Epithelial cell of proximal tubule (primary cell): ENCODE measurements around the gene LUC7L2. TPM values are rescaled to one million over a fixed set of nuclear protein-coding genes. Genes with fewer than 3 reads are reported as not detected.

ENCODE experiments used
- DNase-seq: peaks from one replicate; pipeline ENCODE4 v3.0.0-alpha.2; 2011; ENCODE audit warnings: low read depth
- H3K4me3 ChIP-seq: 2 replicates; pipeline ENCODE4 v1.5.1; 2011; ENCODE audit warnings: low read depth, mild to moderate bottlenecking, low read length
- CTCF ChIP-seq: conservative IDR thresholded peaks from 2 replicates; pipeline ENCODE4 v1.5.1; 2012; ENCODE audit warnings: low read depth, mild to moderate bottlenecking, low read length
- total RNA-seq: library from RNA; depleted of rRNA; stranded (reverse); fragments of >200 nt; gene quantifications from 2 replicates; pipeline ENCODE4 v1.2.3, GENCODE V29; 2015

Gene LUC7L2
- total RNA-seq, 1 donor from 2014 or later: 56.0 TPM

DNA sequence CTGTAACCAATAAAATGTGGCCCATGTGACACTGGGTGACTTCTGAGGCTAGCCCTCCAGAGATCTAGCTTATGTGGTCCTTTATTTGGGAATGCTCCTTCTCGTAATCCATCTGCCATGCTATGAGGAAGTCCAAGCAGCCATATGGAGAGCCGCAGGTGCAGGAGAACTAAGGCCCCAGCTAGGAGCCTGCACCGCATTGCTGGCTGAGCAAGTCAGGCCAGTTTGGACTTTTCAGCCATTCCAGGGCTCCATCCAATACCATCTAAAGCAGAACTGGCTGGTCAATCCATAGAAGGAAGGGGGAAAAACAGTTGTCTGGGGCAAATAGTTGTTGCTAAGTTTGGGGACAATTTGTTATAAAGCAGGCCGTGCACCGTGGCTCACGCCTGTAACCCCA lies 91.2 kb downstream of the LUC7L2 start:
- no peak for TF ChIP-seq CTCF

GRCh38 chr7:139451638-139452037 lies 91.9 kb downstream of the LUC7L2 start:
- H3K4me3 ChIP-seq: no peak overlapping the region
- no peak for TF ChIP-seq CTCF
- no peak for DNase-seq

More for the DNA sequence above, 91.2 kb downstream of the LUC7L2 start:
- DNase-seq: no peak
- H3K4me3 ChIP-seq: no peak overlapping the region

GRCh38 chr7:139452958-139453672 lies 93.4 kb downstream of the LUC7L2 start:
- peak; percentile 21 for TF ChIP-seq CTCF
- no peak for DNase-seq
- no peak overlapping the region for H3K4me3 ChIP-seq

- DNase-seq: no peak
- TF ChIP-seq CTCF: no peak
Observed at GRCh38 chr7:139453673-139454321, 94.1 kb downstream of the LUC7L2 start.

GRCh38 chr7:139455789-139456188 lies 96.1 kb downstream of the LUC7L2 start:
- H3K4me3 ChIP-seq: no peak overlapping the region
- no peak for TF ChIP-seq CTCF
- no peak for DNase-seq

More at GRCh38 chr7:139453673-139454321, 94.1 kb downstream of the LUC7L2 start:
- H3K4me3 ChIP-seq: no peak overlapping the region

GRCh38 chr7:139456511-139456910 lies 96.8 kb downstream of the LUC7L2 start:
- H3K4me3 ChIP-seq: no peak overlapping the region
- no peak for TF ChIP-seq CTCF
- no peak for DNase-seq
